Measurements from ENCODE around the gene COA6.

Gene COA6

DNA sequence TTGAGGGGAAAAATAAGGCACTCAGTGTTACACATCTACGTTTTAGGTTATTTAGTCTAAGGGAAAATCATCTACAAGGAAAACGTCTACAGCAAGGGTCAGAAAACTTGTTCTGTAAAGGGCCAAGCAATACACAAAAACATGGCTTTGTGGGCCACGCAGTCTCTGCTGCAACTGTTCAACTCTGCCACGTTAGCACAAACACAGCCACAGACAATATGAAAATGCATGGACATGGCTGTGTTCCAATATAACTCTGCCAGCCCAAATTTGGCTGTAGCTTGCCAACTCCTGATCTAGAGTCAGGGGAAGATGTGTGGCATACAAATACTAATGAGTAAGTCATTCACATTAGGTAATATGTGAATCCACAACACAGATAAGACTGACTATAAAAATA lies 40.7 kb downstream of the COA6 start:
- no peak for DNase-seq

DNA sequence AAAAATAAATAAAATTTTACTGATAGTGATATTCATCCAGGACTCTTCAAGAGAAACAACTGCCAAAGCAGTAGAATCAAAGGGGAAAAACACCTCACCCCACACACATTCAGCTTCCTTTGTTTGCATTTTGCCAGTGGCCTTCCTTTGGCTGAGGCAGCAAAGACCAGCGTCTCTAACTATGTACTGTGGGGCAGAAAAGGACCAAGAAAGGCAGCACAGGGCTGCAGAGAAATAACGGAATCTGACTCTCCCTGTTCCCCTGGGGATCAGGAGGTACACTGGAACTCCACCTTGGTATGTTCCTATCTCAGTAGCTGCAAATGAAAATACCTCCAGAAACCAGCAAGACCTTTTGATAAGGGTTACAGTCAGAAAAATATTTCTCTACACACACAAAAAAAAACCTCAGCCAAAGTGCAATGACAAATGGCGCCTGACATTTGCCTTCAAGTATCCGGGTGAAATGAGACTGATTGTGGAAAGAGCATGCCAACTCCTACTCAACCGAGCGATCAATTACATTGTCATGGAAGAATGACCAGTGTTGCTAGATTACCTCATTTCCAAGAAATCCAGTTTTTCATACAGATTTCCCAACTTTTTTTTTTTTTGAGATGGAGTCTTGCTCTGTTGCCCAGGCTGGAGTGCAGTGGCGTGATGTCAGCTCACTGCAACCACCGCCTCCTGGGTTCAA lies 54.8 kb downstream of the COA6 start:
- DNase-seq, result no peak

DNA sequence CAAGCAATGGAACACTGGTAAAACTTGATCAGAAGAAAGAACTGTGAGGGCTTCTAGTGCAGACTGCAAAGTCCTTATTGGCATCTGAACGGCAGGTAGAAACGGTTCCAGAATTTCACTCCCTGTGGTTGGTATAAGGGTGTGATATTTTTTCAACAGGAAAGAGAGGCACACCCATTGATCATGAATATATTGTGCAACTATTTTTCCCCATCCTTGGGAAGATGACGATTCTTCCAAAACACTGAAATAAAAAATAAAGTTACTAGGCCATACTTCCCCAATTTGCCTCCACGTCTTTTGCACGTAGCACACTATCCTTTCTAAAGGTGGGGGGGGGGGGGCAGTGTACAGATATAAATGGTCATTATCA lies 56.2 kb downstream of the COA6 start:
- no peak for DNase-seq

DNA sequence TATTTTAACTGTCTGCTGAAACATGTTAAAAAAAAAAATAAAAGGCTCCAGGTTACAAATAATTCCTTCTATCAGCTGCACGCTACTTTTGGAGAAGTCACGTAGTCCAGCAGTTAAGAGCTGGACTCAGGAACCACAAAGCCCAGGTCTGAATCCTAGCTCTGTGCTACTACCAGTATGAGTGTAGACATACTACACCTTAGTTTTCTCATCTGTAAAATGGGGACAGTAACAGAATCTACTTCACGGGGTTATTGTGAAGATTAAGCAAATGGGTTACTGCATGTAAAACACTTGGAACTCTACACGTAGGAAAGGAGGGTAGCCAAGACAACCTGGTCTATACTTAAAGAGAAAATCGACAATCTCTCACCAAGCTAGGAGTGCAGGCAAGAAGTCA lies 57.4 kb downstream of the COA6 start:
- no peak for DNase-seq

DNA sequence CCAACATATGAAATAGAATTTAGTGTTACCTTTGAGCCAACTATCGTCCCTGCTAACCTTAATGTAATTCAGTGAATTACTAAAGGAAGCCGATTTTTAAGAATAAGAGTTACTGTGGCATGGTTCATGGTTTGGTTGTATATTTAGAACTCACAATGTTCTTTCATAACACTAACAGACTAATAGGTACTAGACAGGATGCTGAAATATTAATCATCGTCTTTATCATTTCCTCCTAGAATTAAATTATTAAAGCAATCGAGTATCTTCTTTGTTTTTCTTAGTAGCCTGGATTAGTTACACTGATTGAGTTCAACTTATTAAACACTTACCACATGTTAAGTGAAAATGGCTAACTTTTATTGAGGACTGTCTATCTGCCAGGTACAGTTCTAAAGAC lies 58.0 kb downstream of the COA6 start:
- DNase-seq, result no peak

DNA sequence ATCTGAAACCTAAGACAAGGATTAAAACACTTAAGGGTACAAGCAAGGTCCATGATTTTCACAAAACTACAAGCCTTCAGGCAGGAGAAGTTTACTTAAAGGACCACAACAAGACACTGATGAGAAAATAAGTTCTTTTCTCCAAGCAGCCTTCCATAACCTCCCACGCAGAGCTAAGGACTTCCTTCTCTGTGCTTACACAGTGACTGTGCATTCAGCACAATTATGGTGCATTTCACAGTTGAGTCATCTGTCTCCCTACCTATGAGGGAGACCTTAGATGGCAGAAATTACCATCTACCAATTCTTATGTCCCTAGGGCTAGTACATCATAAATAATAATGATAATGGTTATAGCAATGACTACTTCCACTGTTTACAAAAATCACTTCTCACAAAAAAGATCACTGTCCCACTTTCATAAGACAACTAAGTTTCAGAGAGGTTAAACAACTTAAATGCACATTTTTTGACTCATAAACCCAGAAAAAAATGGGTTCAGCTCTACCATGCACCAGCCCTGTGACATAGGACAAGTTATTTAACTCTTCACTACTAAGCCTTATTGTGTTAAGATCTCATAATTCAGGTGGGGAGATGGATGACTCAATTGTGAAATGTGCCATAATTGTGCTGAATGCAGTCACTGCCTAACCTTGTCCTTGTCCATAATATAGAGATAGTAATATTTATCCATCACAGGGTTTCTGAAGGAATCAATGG lies 60.5 kb downstream of the COA6 start:
- no peak for DNase-seq
